Dendritic cell treated with granulocyte-macrophage colony-stimulating factor and Interleukin-4, amounts not matched to agents 40 ng/mL and 50 ng/mL, for 4 days (primary cell): ENCODE data around the gene HDAC4.

Source experiments
- H3K27ac Mint-ChIP-seq: one replicate; pipeline ENCODE4 v1.8.0; 2022; ENCODE audit warnings: mild to moderate bottlenecking, mixed read lengths
- H3K27me3 Mint-ChIP-seq: one replicate; pipeline ENCODE4 v1.8.0; 2022; ENCODE audit warnings: mild to moderate bottlenecking, mixed read lengths
- H3K36me3 Mint-ChIP-seq: one replicate; pipeline ENCODE4 v1.8.0; 2022; ENCODE audit warnings: low read depth, mixed read lengths
- H3K4me1 Mint-ChIP-seq: one replicate; pipeline ENCODE4 v1.8.0; 2022; ENCODE audit warnings: low read depth, mixed read lengths
- H3K4me3 Mint-ChIP-seq: one replicate; pipeline ENCODE4 v1.8.0; 2022; ENCODE audit warnings: mild to moderate bottlenecking, moderate library complexity, mixed read lengths
- H3K9me3 Mint-ChIP-seq: one replicate; pipeline ENCODE4 v1.8.0; 2022; ENCODE audit warnings: mixed read lengths
- intact Hi-C: fragments of 100-400 bp; cut with micrococcal nuclease; formaldehyde crosslinking; loops from one replicate; pipeline ENCODE4 v1.15.0; 2022

HDAC4 gene

DNA sequence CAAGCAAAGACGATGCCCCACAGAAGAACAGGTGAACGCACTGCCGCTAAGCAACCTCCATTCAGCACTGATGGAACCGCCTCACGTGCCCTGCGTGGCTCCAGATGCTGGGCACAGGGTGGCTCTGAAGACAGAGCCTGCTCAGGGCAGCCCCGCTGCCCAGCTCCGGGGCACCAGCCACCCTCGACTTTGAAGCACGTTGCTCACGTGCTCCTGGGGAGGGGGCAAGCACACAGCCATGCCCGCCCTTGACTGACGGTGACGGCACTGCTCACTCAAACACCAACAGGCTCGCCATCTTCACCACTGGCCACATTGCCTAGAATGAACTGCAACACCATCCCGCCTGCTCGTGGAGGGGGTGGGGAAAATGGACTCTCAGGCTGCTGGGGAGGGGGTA, 251.3 kb downstream of the HDAC4 start:
- Mint-ChIP-seq H3K27me3 (no peaks in the 10 kb centered on the region), H3K27ac (no peak overlapping the region), H3K4me1 (no peaks in the 10 kb centered on the region), H3K4me3 (no peak overlapping the region), H3K9me3 (no peaks in the 10 kb centered on the region), H3K36me3 (peaks cover 98% of the 10 kb centered on the region)
- intact Hi-C loops: no loop called here

DNA sequence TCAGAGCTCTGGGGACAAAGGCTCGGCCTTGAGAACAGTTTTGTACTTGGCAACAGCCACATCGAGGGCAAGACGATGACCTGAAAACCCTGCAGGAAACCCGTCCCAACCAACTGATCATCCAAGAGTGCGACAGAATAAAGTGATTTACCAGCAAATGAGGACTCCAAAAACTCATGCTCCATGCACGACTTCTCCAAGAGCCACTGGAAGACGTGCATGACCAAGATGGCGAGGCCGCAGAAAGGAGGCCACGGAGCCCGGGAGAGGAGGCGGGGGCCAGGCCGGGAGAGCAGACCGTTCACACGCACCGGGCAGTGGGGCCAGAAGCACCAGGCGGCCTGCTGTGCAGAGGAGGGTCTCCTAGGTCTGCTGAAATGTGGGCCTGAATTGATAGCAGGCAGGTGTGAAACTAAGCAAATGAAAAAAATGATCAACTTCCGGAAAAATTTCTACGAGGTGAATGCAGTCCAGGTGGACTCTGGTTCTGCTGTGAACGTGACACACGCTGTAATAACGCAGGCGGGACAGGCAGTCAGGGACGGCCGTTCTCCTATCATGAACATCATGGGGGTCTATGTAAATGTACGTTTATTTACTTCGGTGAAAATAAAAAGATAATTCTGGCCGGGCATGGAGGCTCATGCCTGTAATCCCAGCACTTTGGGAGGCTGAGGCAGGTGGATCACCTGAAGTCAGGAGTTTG, 252.2 kb downstream of the HDAC4 start:
- Mint-ChIP-seq H3K4me3 (no peak overlapping the region), H3K9me3 (no peaks in the 10 kb centered on the region), H3K4me1 (no peaks in the 10 kb centered on the region), H3K27ac (no peak overlapping the region), H3K36me3 (peaks cover 98% of the 10 kb centered on the region), H3K27me3 (no peaks in the 10 kb centered on the region)
- intact Hi-C loops: no loop called here

DNA sequence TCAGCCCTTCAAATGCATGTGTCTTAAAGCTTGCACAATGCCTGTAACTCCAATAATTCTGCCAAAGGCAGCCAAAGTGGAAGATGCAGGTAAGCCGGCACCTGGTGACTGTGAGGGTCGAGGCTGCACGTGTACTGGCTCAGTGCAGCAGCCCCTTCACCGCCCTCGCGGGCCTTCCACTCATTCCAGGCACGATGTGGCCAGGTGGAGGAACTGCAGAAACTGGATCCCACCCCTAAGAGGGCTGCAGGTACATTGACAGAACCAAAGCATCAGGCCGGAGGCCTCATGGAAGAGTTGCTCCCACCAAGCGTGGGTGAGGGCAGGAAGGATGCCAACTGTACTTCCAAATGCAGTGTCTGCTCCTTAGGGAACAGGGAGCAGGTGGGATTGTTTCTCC, 253.4 kb downstream of the HDAC4 start:
- no peak overlapping the region for H3K27ac Mint-ChIP-seq
- intact Hi-C loops: no loop called here
- H3K9me3 Mint-ChIP-seq: no peaks in the 10 kb centered on the region
- H3K4me3 Mint-ChIP-seq: no peak overlapping the region
- no peaks in the 10 kb centered on the region for H3K4me1 Mint-ChIP-seq
- peaks cover 99% of the 10 kb centered on the region for H3K36me3 Mint-ChIP-seq
- no peaks in the 10 kb centered on the region for H3K27me3 Mint-ChIP-seq

DNA sequence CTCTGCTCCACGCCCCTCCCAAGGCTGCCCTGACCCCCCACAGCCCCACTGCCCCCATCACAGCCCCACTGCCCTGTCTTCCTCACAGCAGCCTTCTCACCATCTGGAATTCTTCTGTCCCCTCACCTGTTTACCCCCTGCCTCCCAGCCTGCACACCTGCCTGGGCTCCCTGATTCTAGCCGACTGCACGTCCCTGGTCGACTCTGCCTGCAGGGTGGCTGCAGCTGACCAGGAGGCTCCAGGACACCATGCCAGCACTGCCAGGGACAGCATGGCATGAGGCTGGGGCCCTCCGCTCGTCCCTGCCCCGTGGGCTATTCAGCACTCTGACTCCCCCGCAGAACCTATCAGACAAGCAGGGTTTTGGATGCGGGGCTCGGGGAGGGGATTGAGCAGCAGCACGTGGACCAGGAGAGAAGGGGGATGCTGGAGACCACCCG, 254.1 kb downstream of the HDAC4 start:
- intact Hi-C loops: no loop called here
- Mint-ChIP-seq H3K36me3 (peaks cover 99% of the 10 kb centered on the region), H3K4me3 (no peak overlapping the region), H3K4me1 (no peaks in the 10 kb centered on the region), H3K9me3 (no peaks in the 10 kb centered on the region), H3K27me3 (no peaks in the 10 kb centered on the region), H3K27ac (no peak overlapping the region)

DNA sequence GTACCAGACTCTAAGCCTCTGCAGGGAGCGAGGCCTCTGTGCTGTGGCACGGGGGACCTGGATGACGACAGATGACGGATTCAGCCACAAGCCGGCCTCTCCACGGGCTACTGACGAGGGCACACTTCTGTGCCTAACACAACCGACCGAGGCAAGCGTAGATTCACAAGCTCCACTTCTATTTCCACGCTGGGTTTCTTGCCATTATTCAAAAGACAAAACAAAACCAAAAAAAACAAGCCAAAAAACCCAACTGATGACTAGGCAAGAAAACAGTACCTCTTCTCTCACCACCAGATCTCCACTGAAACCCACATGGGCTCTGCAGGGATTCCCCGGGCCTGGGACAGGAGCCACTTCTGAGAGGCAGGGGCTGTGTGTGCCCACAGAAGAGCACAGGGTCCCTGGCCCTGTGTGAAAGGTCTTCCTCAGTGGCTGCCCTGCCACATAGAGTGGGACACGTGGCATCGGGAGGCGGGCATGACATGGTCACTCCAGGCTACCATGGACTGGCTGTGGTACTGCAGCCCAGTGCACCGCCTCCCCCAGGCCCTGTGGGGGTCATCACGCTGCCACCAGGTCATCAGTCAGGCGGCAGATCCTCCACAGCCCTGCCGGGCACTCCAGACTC, 254.7 kb downstream of the HDAC4 start:
- intact Hi-C loops: no loop called here
- no peaks in the 10 kb centered on the region for H3K4me1 Mint-ChIP-seq
- no peaks in the 10 kb centered on the region for H3K9me3 Mint-ChIP-seq
- no peaks in the 10 kb centered on the region for H3K27me3 Mint-ChIP-seq
- peaks cover 99% of the 10 kb centered on the region for H3K36me3 Mint-ChIP-seq
- no peak overlapping the region for H3K4me3 Mint-ChIP-seq
- H3K27ac Mint-ChIP-seq: no peak overlapping the region

DNA sequence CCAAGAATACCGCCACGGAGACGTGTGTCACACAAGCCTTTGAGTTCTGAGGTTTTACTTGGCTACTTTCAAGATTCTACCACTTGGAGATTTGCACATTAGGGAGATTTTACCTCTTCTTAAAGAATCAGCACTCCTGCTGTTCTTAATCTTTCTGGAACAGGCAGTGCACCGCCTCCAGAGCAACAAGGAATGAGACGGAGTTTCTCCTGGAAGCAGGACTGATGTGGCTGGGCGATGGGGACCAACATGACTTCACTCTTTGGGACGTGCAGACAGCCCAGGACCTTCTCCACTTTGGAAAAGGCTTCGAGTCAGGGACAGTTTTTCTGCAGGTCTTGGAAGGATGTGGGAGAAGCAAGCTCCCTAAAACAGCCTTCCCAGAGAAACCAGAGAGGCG, 255.2 kb downstream of the HDAC4 start:
- Mint-ChIP-seq H3K9me3 (no peaks in the 10 kb centered on the region), H3K4me3 (no peak overlapping the region), H3K27ac (no peak overlapping the region), H3K36me3 (peaks cover 99% of the 10 kb centered on the region), H3K4me1 (no peaks in the 10 kb centered on the region), H3K27me3 (no peaks in the 10 kb centered on the region)
- intact Hi-C loops: no loop called here

DNA sequence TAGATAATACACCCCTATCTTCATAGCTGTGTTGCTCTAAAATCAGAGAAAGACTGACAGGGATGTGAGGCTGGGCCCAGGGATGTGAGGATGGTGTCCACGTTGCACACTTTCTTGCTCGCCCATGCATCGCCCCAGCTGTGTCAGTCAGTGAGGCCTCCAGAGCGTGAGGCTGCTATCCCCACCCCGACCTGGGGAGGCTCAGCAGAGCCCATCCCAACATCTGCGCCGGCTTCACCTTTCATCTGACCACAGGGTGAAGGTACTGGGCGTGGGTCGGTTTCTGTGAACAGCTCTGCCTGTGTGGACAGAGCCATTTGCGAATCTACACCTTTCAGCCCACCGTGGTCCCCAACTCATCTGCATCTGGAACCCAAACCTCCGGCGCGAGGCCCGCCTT, 255.7 kb downstream of the HDAC4 start:
- Mint-ChIP-seq H3K27ac (no peak overlapping the region), H3K27me3 (no peaks in the 10 kb centered on the region), H3K36me3 (peaks cover 99% of the 10 kb centered on the region), H3K4me1 (no peaks in the 10 kb centered on the region), H3K4me3 (no peak overlapping the region), H3K9me3 (no peaks in the 10 kb centered on the region)
- intact Hi-C loops: no loop called here

DNA sequence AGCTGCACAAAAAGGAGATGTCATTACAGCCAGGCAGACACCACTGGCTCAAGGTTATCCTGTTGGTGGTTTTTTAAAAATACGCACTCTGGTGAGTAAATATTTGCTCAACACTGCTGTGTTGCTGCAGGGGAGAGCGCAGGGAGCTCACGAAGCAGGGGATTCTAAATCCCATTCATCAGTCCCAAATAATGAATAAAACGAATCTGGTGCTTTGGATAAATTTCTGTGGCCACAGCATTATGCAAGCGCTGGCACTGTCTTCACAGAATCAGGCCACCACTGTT, 256.2 kb downstream of the HDAC4 start:
- no peaks in the 10 kb centered on the region for H3K9me3 Mint-ChIP-seq
- H3K4me1 Mint-ChIP-seq: no peaks in the 10 kb centered on the region
- H3K36me3 Mint-ChIP-seq: peaks cover 100% of the 10 kb centered on the region
- no peak overlapping the region for H3K4me3 Mint-ChIP-seq
- intact Hi-C loops: no loop called here
- no peak overlapping the region for H3K27ac Mint-ChIP-seq
- no peaks in the 10 kb centered on the region for H3K27me3 Mint-ChIP-seq

DNA sequence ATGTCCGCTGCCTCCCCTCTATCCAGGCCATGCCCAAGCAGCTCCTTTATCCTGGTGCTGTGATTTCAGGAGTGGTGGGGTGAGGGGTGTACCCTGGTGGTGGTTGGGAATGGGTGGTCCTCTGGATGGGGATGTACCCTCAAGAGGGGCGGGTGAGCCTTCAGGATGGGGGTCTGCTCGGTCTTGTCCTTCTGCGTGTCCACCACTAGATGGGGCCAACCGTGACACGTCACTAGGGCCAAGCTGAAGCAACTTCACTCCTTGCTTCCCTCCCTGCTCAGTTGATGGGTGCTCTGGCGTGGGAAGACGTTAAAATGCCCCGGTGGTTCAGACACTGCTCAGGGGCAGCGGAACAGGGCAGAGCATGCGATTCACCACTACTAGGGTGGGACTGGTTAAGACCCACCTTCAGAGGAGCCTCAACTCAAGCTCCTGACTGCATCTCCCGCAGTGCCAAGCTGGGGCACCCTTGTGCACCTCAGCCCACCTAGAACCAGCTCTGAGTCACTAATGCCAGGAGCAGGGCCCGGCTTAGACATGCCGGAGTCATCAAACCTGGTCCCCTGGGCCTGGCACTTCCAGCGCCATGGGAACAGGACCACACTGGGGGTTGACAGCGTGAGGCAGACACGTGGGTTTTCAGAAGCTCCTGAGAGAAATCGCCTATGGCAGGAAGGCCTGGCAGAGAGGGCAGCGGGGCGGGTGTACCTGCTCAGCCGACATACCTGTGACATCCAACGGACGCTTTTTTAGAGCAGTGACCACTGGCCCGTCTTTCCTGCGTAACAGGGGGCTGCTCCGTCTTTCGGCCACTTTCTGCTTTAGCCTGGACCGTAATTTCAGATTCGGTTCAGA, 256.7 kb downstream of the HDAC4 start:
- peaks cover 100% of the 10 kb centered on the region for H3K36me3 Mint-ChIP-seq
- intact Hi-C loops: no loop called here
- no peak overlapping the region for H3K4me3 Mint-ChIP-seq
- no peaks in the 10 kb centered on the region for H3K4me1 Mint-ChIP-seq
- no peaks in the 10 kb centered on the region for H3K9me3 Mint-ChIP-seq
- no peak overlapping the region for H3K27ac Mint-ChIP-seq
- H3K27me3 Mint-ChIP-seq: no peaks in the 10 kb centered on the region

DNA sequence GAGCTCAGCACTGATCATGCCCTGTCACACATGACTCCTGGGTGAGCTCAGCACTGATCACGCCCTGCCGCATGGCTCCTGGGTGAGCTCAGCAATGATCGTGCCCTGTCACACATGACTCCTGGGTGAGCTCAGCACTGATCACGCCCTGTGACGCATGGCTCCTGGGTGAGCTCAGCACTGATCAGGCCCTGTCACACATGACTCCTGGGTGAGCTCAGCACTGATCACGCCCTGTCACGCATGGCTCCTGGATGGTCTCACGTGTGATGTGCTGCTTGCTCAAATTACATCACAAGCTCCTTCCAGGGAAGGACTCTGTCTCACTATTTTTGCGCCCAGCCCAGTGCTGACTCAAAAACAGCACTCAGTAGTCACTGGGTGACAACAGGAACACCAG, 258.0 kb downstream of the HDAC4 start:
- Mint-ChIP-seq H3K9me3 (no peaks in the 10 kb centered on the region), H3K4me3 (no peak overlapping the region), H3K36me3 (peaks cover 100% of the 10 kb centered on the region), H3K27me3 (no peaks in the 10 kb centered on the region), H3K27ac (no peak overlapping the region), H3K4me1 (no peaks in the 10 kb centered on the region)
- intact Hi-C loops: no loop called here

DNA sequence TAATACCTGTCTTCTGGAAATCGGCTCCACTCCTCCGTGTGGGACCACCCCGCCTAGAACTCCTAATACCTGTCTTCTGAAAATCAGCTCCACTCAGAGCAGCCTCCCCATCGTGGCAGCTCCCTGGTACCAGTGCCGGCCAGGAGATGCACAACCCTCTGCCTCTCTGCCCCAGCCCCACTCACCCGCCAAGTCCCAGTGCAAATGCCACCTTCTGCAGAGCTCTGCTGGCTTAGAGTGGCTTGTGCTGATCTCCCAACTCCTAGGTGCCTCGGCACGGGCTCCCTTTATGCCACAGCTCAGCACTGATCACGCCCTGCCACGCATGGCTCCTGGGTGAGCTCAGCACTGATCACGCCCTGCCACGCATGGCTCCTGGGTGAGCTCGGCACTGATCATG, 258.5 kb downstream of the HDAC4 start:
- no peaks in the 10 kb centered on the region for H3K27me3 Mint-ChIP-seq
- intact Hi-C loops: no loop called here
- no peaks in the 10 kb centered on the region for H3K4me1 Mint-ChIP-seq
- H3K4me3 Mint-ChIP-seq: no peak overlapping the region
- no peak overlapping the region for H3K27ac Mint-ChIP-seq
- no peaks in the 10 kb centered on the region for H3K9me3 Mint-ChIP-seq
- H3K36me3 Mint-ChIP-seq: peaks cover 100% of the 10 kb centered on the region

DNA sequence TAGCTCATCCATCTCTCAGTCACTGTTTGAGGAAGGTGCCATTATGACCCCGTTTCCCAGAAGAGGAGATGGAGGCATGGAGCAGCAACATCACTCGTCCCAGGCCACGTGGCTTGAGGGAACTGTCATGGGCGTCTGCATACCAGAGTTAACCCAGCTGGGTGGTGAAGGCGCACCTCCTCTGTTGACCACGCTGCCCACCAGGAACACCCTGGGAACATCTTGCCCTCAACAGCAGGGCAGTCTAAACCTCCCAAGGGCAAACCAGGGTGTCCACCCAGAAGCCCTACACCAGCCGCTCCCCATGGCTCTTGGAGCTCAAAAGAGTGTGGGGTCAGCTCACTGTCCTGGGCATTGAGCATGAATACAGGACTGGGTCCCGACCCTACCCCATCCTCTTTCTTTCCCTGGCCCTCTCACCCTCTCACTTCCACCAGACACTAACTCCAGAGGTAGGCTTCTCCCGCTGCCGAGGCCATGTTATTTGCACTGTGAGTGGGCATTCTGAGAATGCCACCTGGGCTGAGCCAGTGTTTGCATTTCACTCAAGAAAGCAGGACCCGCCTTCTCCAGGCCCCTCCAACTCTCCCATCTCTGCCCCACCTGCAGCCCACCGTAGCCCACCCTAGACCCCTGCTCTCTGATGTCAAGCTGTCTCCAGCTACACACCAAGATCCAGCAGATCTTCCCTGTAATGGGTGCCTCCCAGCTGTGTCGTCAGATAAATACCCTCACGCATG, 259.6 kb downstream of the HDAC4 start:
- Mint-ChIP-seq H3K4me3 (no peak overlapping the region), H3K36me3 (peaks cover 100% of the 10 kb centered on the region), H3K27ac (no peak overlapping the region), H3K4me1 (no peaks in the 10 kb centered on the region), H3K9me3 (no peaks in the 10 kb centered on the region), H3K27me3 (no peaks in the 10 kb centered on the region)
- intact Hi-C loops: no loop called here

DNA sequence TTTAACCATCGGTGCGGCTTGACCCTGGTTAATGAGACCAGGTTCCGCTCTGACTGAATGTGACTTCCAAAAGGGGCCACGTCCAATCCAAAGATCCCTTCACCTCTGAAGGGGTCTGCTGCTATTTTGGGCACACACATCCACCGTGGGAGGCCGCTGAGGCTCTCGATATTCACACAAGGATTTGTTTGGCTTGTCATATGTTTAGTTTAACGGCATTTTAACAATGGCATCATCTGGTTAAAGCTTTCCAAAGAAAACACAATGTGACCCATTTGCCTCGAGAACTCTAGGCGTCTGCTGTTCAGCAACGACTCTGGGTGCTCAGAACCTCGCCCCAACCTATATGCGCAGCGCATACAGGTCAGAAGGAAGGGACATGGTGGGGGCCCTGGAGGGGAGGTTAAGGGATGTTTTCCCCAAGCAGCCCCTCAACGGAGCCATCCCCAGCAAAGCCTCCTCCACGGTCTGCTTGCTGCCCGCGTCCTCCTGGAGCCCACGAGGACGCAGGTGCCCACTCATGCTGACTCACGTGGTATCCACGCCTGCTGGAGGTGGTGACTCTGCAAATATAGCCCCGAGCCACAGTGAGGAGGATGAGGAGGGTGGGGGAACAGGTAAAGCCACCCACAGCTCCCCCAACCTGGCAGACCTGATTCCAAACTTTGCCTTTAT, 260.3 kb downstream of the HDAC4 start:
- Mint-ChIP-seq H3K27ac (no peak overlapping the region), H3K27me3 (no peaks in the 10 kb centered on the region), H3K9me3 (no peaks in the 10 kb centered on the region), H3K36me3 (peaks cover 99% of the 10 kb centered on the region), H3K4me1 (no peaks in the 10 kb centered on the region), H3K4me3 (no peak overlapping the region)
- intact Hi-C loops: no loop called here
